A673 (cell line): ENCODE results near the gene POU2F2. TPM values are rescaled to one million over a fixed set of nuclear protein-coding genes. Genes with fewer than 3 reads are reported as not detected.

Experiments used
- BruUV-seq: library from RNA; stranded (reverse); fragments of 400-500 nt; replicated peaks from 2 replicates; lab custom pipeline; 2021; lab: Mats Ljungman, UMichigan
- CTCF ChIA-PET: fragments of 300-600 bp; sonication (Branson Sonifier 250); formaldehyde crosslinking; loops from one replicate; lab custom pipeline; 2022; ENCODE audit warnings: antibody characterized with exemption; lab: Charles Lee
- POLR2A ChIA-PET: fragments of 300-600 bp; sonication (Branson Sonifier 250); formaldehyde crosslinking; loops from one replicate; lab custom pipeline; 2022; ENCODE audit warnings: antibody characterized with exemption; ENCODE audit not compliant: low non-redundant PET; lab: Charles Lee
- DNase-seq: peaks from one replicate; pipeline ENCODE4 v3.0.0-alpha.2; 2015; ENCODE audit warnings: low spot score
- H3K27ac ChIP-seq: fragments of 200-600 bp; sonication (generic); 2 replicates; pipeline ENCODE4 v1.5.1; 2016; ENCODE audit warnings: mixed run types, low read depth, mild to moderate bottlenecking, mixed read lengths, antibody characterized with exemption, low read length; ENCODE audit not compliant: poor library complexity, severe bottlenecking
- H3K27me3 ChIP-seq: fragments of 200-600 bp; sonication (generic); replicated peaks from 2 replicates; pipeline ENCODE4 v1.6.1; 2017; ENCODE audit warnings: mixed run types, low read depth, mild to moderate bottlenecking, mixed read lengths, antibody characterized with exemption, low read length; ENCODE audit not compliant: insufficient read depth, poor library complexity
- H3K36me3 ChIP-seq: fragments of 200-600 bp; sonication (generic); 2 replicates; pipeline ENCODE4 v1.6.1; 2016; ENCODE audit warnings: mixed run types, mild to moderate bottlenecking, mixed read lengths, antibody characterized with exemption, low read length; ENCODE audit not compliant: insufficient read depth, poor library complexity, severe bottlenecking
- H3K4me1 ChIP-seq: fragments of 200-600 bp; sonication (generic); 2 replicates; pipeline ENCODE4 v1.6.1; 2017; ENCODE audit warnings: mixed run types, mild to moderate bottlenecking, mixed read lengths, antibody characterized with exemption, low read length; ENCODE audit not compliant: insufficient read depth, poor library complexity, severe bottlenecking
- H3K4me3 ChIP-seq: fragments of 200-600 bp; sonication (generic); 2 replicates; pipeline ENCODE4 v1.5.1; 2016; ENCODE audit warnings: low read depth, mixed run types, mild to moderate bottlenecking, mixed read lengths, low read length; ENCODE audit not compliant: poor library complexity, severe bottlenecking
- H3K9me3 ChIP-seq: fragments of 200-600 bp; sonication (generic); 2 replicates; pipeline ENCODE4 v1.6.1; 2016; ENCODE audit warnings: mixed run types, low read depth, mild to moderate bottlenecking, mixed read lengths, antibody characterized with exemption, low read length; ENCODE audit not compliant: poor library complexity, severe bottlenecking
- CTCF ChIP-seq: fragments of 300-800, 200-600 bp; sonication (generic); conservative IDR thresholded peaks from 2 replicates; pipeline ENCODE4 v1.5.1; 2017; ENCODE audit warnings: low read depth, mild to moderate bottlenecking, antibody characterized with exemption, low read length, moderate library complexity, mixed read lengths
- EZH2 ChIP-seq: fragments of 200-600 bp; sonication (generic); IDR thresholded peaks from 2 replicates; pipeline ENCODE4 v1.6.1; 2017; ENCODE audit warnings: borderline replicate concordance, low read depth, mild to moderate bottlenecking, mixed read lengths, antibody characterized with exemption, low read length; ENCODE audit not compliant: poor library complexity, severe bottlenecking
- intact Hi-C: fragments of 100-400 bp; cut with micrococcal nuclease; formaldehyde crosslinking; loops from one replicate; pipeline ENCODE4 v1.10.0; 2022; ENCODE audit not compliant: unreplicated experiment
- total RNA-seq: library from RNA; stranded (reverse); gene quantifications from 2 replicates; pipeline ENCODE4 v1.2.3, GENCODE V29; 2021

Gene POU2F2
- total RNA-seq, 1 experiment from 2014 or later, result 2.5 TPM

GRCh38 chr19:42078058-42078457 lies 54.2 kb downstream of the POU2F2 start:
- no peak overlapping the region for H3K27ac ChIP-seq
- peaks cover 16% of the 10 kb centered on the region for H3K4me1 ChIP-seq
- CTCF ChIA-PET, result no interaction called here
- no TSS peak for BruUV-seq
- no peak overlapping the region for H3K4me3 ChIP-seq
- no peak for DNase-seq
- no peaks in the 10 kb centered on the region for H3K27me3 ChIP-seq
- POLR2A ChIA-PET, result no interaction called here
- TF ChIP-seq EZH2 (no peak), CTCF (no peak)
- no peaks in the 10 kb centered on the region for H3K9me3 ChIP-seq
- peaks cover 47% of the 10 kb centered on the region for H3K36me3 ChIP-seq
- intact Hi-C loops, result no loop called here

DNA sequence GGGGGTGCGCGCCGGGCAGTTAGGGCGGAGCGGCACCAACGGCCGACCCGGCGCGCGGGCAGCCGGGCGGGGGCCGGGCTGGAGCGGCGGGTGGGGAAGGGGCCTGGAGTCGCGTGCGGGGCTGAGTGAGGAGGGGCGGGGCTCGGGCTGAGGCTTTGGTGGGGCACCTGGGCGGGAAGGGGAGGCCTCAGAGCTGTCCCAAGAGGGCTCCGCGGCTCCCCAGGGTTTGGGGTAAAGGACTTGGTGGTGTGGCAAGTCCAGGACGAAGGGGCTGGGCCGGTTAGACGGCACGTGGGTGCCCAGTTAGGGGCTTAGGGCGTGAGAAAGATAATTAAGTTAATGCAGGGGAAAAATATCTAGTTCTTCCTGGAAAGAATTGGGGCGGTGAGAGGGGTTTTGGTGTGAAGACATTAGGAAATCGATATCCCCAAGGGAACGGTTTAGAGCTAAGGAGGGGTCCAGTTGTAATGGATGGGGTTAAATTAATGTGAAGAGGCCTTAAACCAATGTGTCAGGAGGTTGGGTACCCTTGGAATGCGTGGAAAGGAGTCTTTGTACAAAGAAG lies 55.8 kb downstream of the POU2F2 start:
- TF ChIP-seq EZH2 (no peak), CTCF (no peak)
- no peaks in the 10 kb centered on the region for H3K9me3 ChIP-seq
- intact Hi-C loops, result no loop called here
- peaks cover 16% of the 10 kb centered on the region for H3K4me1 ChIP-seq
- peaks cover 39% of the 10 kb centered on the region for H3K36me3 ChIP-seq
- CTCF ChIA-PET, result interaction anchor here (0.6 to 1.0 kb wide), 2 partner anchors 28 to 42 kb away, joined by 3 read pairs; no protein-coding TSS in a partner anchor
- peak overlapping the region; percentile 94 for H3K27ac ChIP-seq
- DNase-seq, result peak; percentile 25
- H3K4me3 ChIP-seq, result peak overlapping the region; percentile 98
- no peaks in the 10 kb centered on the region for H3K27me3 ChIP-seq
- POLR2A ChIA-PET, result interaction anchor here (0.7 kb wide), 1 partner anchor 139 kb away, joined by 3 read pairs; no protein-coding TSS in a partner anchor
- BruUV-seq, result no TSS peak

- Histone ChIP-seq H3K4me3 (peak within 1 kb of the TSS; percentile 98), H3K27ac (peak within 1 kb of the TSS; percentile 94), H3K9me3 (no peaks in the 10 kb centered on the region), H3K4me1 (peaks cover 16% of the 10 kb centered on the region), H3K36me3 (peaks cover 32% of the 10 kb centered on the region), H3K27me3 (no peaks in the 10 kb centered on the region)
- CTCF ChIA-PET, result interaction anchor here (0.6 to 1.0 kb wide), 2 partner anchors 28 to 41 kb away, joined by 3 read pairs; no protein-coding TSS in a partner anchor
- TF ChIP-seq CTCF (no peak), EZH2 (no peak)
- POLR2A ChIA-PET, result no interaction called here
- DNase-seq, result peak; percentile 100
- no TSS peak for BruUV-seq
- intact Hi-C loops, result no loop called here
These were observed 56.4 kb downstream of the POU2F2 start, which contains the start of gene ZNF574 for GRCh38 chr19:42075616-42076379. Gene ZNF574 (plus strand): TSS chr19:42076166. CDS start chr19:42078607, 2,441 bp downstream.
